ENCODE data around the gene GPRC5A.

Gene GPRC5A

GRCh38 chr12:12885096-12885792 lies 6.1 kb upstream of the GPRC5A start:
- in situ Hi-C loops (cut with HindIII; ENCODE audit: low sequenced_read_pairs) = no loop called here

DNA sequence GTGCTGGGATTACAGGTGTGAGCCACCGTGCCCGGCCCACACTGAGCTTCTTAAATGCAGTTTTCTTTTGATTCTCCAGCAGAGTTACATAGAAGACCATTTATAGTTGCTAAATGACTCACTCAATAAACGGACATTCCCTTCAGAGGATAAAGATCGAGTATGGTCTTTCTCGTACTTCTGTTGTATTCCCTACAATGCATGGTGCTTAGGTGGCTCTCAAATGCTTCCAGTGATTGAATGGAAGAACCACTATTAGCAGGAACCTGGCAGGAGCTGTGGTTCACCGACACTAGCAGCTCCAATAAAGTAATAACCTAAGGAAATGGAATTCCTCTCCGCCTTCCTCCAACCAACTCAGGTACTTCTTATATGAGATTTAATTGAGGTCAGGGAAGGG lies 3.9 kb upstream of the GPRC5A start:
- in situ Hi-C loops (cut with HindIII; ENCODE audit: low sequenced_read_pairs) = no loop called here

DNA sequence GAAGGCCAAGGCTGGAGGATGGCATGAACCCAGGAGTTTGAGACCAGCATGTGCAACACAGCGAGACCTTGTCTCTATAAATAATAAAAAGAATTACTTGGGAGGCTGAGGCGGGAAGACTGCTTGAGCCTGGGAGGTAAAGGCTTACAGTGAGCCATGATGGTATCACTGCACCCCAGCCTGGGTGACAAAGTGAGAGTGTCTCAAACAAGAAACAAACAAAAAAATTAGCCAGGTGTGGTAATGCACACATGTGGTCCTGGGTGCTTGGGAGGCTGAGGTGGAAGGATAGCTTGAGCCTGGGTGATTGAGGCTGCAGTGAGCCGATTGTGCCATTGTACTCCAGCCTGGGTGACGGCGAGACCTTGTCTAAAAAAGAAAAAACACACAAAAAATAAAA lies 1.7 kb upstream of the GPRC5A start:
- in situ Hi-C loops (cut with HindIII; ENCODE audit: low sequenced_read_pairs) = no loop called here

- in situ Hi-C loops (cut with HindIII; ENCODE audit: low sequenced_read_pairs) = no loop called here
Measured at GRCh38 chr12:12890543-12891079, 751 bp upstream of the GPRC5A start.

- in situ Hi-C loops (cut with HindIII; ENCODE audit: low sequenced_read_pairs) = no loop called here
Measured at GRCh38 chr12:12891881-12892355, 556 bp downstream of the GPRC5A start.

- in situ Hi-C loops (cut with HindIII; ENCODE audit: low sequenced_read_pairs) = no loop called here
Measured at GRCh38 chr12:12892681-12893141, 1.3 kb downstream of the GPRC5A start.

- in situ Hi-C loops (cut with HindIII; ENCODE audit: low sequenced_read_pairs) = no loop called here
Measured at GRCh38 chr12:12893438-12893837, 2.1 kb downstream of the GPRC5A start.

DNA sequence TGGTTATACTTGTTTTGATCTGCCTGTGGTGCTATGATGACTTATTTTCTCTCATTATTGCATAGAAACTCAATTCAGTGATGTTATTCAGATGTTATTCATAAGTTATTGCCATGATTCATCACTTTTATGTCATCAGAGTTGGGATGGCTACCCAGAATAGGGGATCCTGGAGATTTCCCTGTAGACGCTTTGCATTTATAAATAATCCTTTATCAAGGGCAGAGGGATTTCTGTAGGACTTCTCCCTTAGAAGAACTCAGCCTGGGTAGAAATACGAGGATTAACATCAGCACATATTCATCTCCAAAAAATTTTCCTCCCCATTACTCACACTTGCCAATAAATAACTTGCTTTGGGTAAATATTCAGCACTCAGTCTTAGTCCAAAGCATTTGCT lies 4.9 kb downstream of the GPRC5A start:
- in situ Hi-C loops (cut with HindIII; ENCODE audit: low sequenced_read_pairs) = no loop called here

- in situ Hi-C loops (cut with HindIII; ENCODE audit: low sequenced_read_pairs) = no loop called here
Measured at GRCh38 chr12:12897302-12897701, 5.9 kb downstream of the GPRC5A start.

DNA sequence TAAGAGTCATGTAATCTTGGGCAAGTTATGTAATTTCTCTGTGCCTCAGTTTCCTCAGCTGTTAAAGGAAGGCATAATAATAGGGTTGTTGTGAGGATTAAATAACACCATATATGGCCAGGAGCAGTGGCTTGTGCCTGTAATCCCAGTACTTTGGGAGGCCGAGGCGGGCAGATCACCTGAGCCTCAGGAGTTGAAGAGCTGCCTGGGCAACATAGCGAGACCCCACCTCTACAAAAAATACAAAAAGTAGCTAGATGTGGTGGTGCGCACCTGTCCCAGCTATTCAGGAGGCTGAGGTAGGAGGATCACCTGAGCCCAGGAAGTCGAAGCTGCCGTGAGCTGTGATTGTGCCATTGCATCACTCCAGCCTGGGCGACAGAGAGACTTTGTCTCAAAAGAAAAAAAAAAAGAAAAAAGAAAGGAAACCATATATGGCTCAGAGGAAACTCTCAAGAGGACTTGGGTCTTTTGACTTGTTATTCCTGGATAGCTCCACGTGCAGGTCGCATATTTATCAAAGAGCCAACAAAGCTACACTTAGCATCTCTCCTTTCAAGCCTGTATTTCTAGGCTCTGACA lies 6.9 kb downstream of the GPRC5A start:
- in situ Hi-C loops (cut with HindIII; ENCODE audit: low sequenced_read_pairs) = no loop called here

DNA sequence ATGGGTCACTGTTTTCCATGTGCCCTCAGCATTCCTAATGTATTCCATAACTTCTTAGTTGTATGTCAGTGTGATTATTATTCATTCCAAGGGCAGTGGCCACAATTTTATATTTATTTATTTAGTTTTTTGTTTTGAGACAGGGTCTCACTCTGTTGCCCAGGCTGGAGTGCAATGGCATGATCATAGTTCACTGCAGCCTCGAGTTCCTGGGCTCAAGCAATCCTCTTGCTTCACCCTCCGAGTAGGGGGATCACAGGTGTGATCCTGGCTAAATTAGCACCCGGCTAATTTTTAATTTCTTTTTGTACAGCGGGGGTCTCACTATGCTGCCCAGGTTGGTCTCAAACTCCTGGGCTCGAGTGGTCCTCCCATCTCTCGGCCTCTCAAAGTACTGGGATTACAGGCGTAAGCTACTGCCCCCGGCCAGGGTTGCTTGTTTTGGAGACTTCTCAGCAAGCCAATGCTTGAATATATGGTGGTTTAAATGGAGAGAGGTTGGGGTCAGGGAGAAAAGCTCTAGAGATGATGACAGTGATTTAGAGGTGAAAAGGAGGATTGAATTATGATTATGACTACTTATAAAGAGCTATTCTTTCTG lies 7.6 kb downstream of the GPRC5A start:
- in situ Hi-C loops (cut with HindIII; ENCODE audit: low sequenced_read_pairs) = no loop called here

- in situ Hi-C loops (cut with HindIII; ENCODE audit: low sequenced_read_pairs) = no loop called here
Measured at GRCh38 chr12:12899530-12900380, 8.4 kb downstream of the GPRC5A start.

DNA sequence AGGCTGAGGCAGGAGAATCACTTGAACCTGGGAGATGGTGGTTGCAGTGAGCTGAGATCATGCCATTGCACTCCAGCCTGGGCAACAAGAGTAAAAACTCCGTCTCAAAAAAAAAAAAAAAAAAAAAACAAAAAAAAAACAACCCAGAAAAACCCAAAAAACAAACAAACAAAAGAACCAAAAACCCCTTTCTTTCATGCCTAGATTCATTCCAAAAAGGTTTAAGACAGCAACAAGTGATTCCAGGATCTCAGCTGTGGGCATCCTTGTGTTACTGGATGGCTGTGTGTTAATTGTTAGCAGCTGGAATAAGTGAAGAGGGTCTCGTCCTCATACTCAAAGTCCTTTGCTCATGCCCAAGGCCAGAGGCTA lies 9.4 kb downstream of the GPRC5A start:
- in situ Hi-C loops (cut with HindIII; ENCODE audit: low sequenced_read_pairs) = no loop called here

DNA sequence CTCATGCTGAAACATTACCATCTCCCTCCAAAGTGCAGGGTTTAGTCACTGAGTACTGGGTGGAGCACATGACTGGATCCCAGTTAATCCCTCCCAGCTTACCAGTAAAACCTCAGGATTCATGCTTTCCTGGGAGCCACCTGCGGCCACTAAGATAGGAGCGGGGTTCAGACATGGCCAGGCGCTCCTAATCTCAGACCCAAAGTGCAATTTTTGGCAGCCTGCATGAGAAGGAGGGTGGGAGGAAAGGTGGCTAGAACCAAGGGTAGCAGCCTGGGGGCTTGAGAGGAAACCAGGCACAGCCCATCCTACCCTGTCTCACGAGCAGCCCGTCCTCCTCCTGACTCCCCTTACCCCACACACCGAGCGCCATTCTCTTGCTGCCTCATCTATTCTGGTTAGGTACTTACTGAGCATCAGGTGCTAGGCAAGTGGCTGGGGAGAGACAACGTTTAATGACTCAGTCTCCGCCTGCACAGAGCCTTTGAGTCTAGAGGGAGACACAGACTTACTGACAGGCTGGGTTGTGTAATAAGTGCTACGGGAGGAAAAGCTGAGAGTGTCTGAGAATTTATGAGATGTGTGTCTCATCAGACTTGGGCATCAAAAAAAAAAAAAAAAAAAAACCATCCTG lies 9.9 kb downstream of the GPRC5A start:
- in situ Hi-C loops (cut with HindIII; ENCODE audit: low sequenced_read_pairs) = no loop called here

DNA sequence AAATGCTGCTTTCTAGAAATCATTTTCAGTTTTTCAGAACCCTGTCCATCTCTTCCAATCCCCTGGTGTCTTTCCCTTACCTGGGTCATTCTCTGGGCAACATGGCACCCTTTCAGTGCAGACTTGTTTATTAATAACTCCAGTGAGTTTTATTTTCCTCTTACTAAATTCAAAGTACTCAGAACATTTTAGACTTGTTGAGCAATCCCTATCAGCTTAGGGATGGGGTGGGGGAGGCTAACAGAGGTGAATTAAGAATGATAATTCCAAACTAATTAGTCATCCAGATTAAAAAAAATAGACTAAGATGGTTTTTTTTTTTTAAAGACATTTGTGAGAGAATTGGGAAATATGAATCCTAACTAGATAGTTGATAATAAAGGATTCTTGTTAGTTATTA lies 10.7 kb downstream of the GPRC5A start:
- in situ Hi-C loops (cut with HindIII; ENCODE audit: low sequenced_read_pairs) = no loop called here

DNA sequence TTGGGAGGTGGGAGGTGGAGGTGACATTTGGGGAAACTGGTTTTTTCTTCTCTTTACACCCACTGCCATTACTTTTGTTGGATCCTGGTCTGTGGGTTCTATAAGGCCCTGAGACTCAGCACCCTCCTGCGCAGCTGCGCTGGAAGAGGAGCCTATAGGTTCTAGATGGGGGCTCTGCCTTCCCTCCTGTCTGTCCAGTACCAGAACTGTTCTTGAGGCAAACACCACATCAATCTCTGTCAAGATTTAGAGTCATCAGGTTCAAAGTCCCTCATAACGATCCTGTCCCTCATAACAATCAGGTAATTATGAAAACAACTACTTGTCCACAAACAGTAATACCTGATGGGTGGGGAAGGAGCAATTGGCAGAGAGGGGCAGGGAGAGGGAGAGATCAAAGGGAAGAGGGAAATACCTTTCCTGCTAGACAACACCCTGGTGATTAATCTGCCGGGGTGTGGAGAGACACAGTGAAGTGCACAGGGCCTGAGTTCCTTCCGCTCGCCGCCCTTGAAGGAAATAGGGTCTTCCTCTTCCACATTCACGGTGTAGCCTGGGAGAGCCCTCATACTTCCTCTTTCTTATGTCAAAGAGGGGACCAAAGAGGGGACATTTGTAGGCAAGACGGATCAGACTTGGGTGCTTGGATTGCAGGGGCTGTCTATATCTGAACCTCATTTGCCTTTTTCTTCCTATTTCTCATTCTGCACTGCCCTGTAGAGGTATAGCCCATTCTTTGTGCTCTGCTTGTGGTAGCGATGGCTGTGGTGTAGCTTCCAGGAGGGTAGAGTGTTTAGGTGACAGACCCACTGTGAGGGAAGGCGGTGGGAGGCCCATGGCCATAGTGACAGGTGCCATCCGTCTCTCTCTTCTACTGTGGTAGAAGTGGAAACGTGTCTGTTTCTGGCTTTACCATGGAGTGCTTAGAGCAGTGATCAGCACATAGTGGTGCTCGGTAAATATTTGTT lies 12.6 kb downstream of the GPRC5A start:
- in situ Hi-C loops (cut with HindIII; ENCODE audit: low sequenced_read_pairs) = no loop called here

DNA sequence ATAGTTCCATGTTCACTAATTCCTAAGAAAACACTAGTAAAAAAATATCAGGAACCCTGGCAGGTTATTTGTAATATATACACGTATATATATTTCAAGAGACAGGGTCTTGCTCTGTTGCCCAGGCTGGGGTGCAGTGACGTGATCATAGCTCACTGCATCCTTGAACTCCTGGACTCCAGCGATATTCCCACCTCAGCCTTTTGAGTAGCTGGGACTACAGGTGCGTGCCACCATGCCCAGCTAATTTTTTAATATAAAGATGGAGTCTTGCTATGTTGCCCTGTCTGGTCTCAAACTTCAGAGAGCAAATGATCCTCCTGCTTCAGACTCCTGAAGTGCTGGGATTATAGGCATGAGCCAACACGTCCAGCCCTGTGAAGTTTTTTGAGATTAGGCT lies 16.2 kb downstream of the GPRC5A start:
- in situ Hi-C loops (cut with HindIII; ENCODE audit: low sequenced_read_pairs) = no loop called here

DNA sequence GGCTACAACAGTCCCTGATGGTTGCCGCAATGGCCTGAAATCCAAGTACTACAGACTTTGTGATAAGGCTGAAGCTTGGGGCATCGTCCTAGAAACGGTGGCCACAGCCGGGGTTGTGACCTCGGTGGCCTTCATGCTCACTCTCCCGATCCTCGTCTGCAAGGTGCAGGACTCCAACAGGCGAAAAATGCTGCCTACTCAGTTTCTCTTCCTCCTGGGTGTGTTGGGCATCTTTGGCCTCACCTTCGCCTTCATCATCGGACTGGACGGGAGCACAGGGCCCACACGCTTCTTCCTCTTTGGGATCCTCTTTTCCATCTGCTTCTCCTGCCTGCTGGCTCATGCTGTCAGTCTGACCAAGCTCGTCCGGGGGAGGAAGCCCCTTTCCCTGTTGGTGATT lies 16.9 kb downstream of the GPRC5A start:
- in situ Hi-C loops (cut with HindIII; ENCODE audit: low sequenced_read_pairs) = no loop called here

- in situ Hi-C loops (cut with HindIII; ENCODE audit: low sequenced_read_pairs) = no loop called here
Measured at GRCh38 chr12:12908711-12909110, 17.3 kb downstream of the GPRC5A start.
